ENCODE results near the gene SLC25A51.
"Not testable (repeated sequence)": the region's sequence is repeated elsewhere in the genome, so short reads cannot be mapped to it uniquely, and the experiment has no call there.

The SLC25A51 gene

GRCh38 chr9:37910271-37910670 is 6.3 kb upstream of the SLC25A51 start:
- Histone ChIP-seq H3K79me1 (ENCODE audit: low read length) (peaks cover 2% of the 10 kb centered on the region), H3K36me3 (ENCODE audit: control insufficient read depth in 1 of 2, insufficient read depth in 2 of 2, low read length in 2 of 2) (peaks cover 5 to 8% of the 10 kb centered on the region in 2 experiments), H2AK5ac (ENCODE audit: low read length) (no peak overlapping the region), H3K27ac (ENCODE audit: low read depth, low read length) (no peak overlapping the region), H3K4me1 (ENCODE audit: control insufficient read depth in 1 of 2, insufficient read depth in 2 of 2, low read length in 2 of 2) (peaks cover 5 to 6% of the 10 kb centered on the region in 2 experiments), H3K18ac (ENCODE audit: low read length) (no peak overlapping the region), H3K4ac (ENCODE audit: low read depth, low read length) (no peak overlapping the region), H3K79me2 (ENCODE audit: control insufficient read depth, insufficient read depth, low read length, poor library complexity) (no peaks in the 10 kb centered on the region), H3K27me3 (ENCODE audit: insufficient read depth, low read length) (no peaks in the 10 kb centered on the region), H3K4me2 (ENCODE audit: low read length) (no peak overlapping the region), H4K12ac (ENCODE audit: low read depth, low read length) (no peak overlapping the region), H3K23ac (ENCODE audit: low read length) (no peak overlapping the region), H4K91ac (ENCODE audit: low read depth, low read length) (no peak overlapping the region), H3K14ac (ENCODE audit: low read length) (no peak overlapping the region), H3K9me3 (ENCODE audit: insufficient read depth, low read depth, low read length) (no peaks in the 10 kb centered on the region), H2BK12ac (ENCODE audit: low read length) (no peak overlapping the region), H4K8ac (ENCODE audit: low read depth, low read length) (no peak overlapping the region), H2BK5ac (ENCODE audit: low read depth, low read length, poor library complexity) (no peak overlapping the region), H2BK120ac (ENCODE audit: insufficient read depth, low read length, poor library complexity) (no peak overlapping the region), H3K9ac (ENCODE audit: low read length) (no peak overlapping the region), H2AFZ (ENCODE audit: insufficient read depth, low read length, poor library complexity) (no peak overlapping the region), H3K4me3 (ENCODE audit: low read depth, low read length) (no peak overlapping the region)
- no CpG with 5 or more reads among the region's 4 CpGs for WGBS (ENCODE audit: extremely low coverage, insufficient coverage, insufficient read length)
- DNase-seq: no peak

GRCh38 chr9:37909836-37910235 is 5.9 kb upstream of the SLC25A51 start:
- no CpG with 5 or more reads among the region's 5 CpGs for WGBS (ENCODE audit: extremely low coverage, insufficient coverage, insufficient read length)
- not testable (repeated sequence) for H3K79me2 ChIP-seq (ENCODE audit: control insufficient read depth, insufficient read depth, low read length, poor library complexity); H2BK5ac ChIP-seq (ENCODE audit: low read depth, low read length, poor library complexity); H3K27me3 ChIP-seq (ENCODE audit: insufficient read depth, low read length); H4K12ac ChIP-seq (ENCODE audit: low read depth, low read length); H3K36me3 ChIP-seq (ENCODE audit: control insufficient read depth in 1 of 2, insufficient read depth in 2 of 2, low read length in 2 of 2); H3K4me2 ChIP-seq (ENCODE audit: low read length); DNase-seq; H3K9me3 ChIP-seq (ENCODE audit: insufficient read depth, low read depth, low read length); H2BK12ac ChIP-seq (ENCODE audit: low read length); H3K4me3 ChIP-seq (ENCODE audit: low read depth, low read length); H2AK5ac ChIP-seq (ENCODE audit: low read length); H4K91ac ChIP-seq (ENCODE audit: low read depth, low read length); H2AFZ ChIP-seq (ENCODE audit: insufficient read depth, low read length, poor library complexity); H2BK120ac ChIP-seq (ENCODE audit: insufficient read depth, low read length, poor library complexity); H3K27ac ChIP-seq (ENCODE audit: low read depth, low read length); H4K8ac ChIP-seq (ENCODE audit: low read depth, low read length); H3K18ac ChIP-seq (ENCODE audit: low read length); H3K4me1 ChIP-seq (ENCODE audit: control insufficient read depth in 1 of 2, insufficient read depth in 2 of 2, low read length in 2 of 2); H3K4ac ChIP-seq (ENCODE audit: low read depth, low read length); H3K23ac ChIP-seq (ENCODE audit: low read length); H3K79me1 ChIP-seq (ENCODE audit: low read length); H3K14ac ChIP-seq (ENCODE audit: low read length); H3K9ac ChIP-seq (ENCODE audit: low read length)

DNA sequence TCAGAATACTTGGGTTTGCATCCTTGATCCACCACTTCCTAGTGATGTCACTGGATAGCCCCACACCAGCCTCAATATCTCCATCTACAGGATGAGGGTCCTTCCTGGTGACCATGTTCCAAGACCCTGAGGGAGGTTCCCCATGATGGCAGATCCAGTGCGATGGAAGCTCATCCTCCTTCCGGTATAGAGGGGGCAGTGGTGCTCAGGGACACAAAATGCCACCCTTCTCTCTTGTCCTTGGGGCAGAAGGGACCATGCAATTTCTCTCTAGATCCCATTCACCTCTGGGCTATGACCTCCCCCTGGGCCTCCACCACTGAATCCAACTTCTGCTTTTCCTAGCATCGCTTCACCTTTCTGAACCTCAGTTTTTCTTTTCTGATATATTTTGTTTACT is 5.4 kb upstream of the SLC25A51 start:
- peaks cover 4% of the 10 kb centered on the region for H3K79me1 ChIP-seq (ENCODE audit: low read length)
- H3K79me2 ChIP-seq (ENCODE audit: control insufficient read depth, insufficient read depth, low read length, poor library complexity): no peaks in the 10 kb centered on the region
- no peak overlapping the region for H2AFZ ChIP-seq (ENCODE audit: insufficient read depth, low read length, poor library complexity)
- H3K9ac ChIP-seq (ENCODE audit: low read length): no peak overlapping the region
- H3K23ac ChIP-seq (ENCODE audit: low read length): no peak overlapping the region
- H3K18ac ChIP-seq (ENCODE audit: low read length): no peak overlapping the region
- H3K4me2 ChIP-seq (ENCODE audit: low read length): no peak overlapping the region
- no peak overlapping the region for H3K4me3 ChIP-seq (ENCODE audit: low read depth, low read length)
- no peak overlapping the region for H3K4ac ChIP-seq (ENCODE audit: low read depth, low read length)
- no peak overlapping the region for H4K12ac ChIP-seq (ENCODE audit: low read depth, low read length)
- no peak overlapping the region for H4K8ac ChIP-seq (ENCODE audit: low read depth, low read length)
- no peak overlapping the region for H3K27ac ChIP-seq (ENCODE audit: low read depth, low read length)
- H3K4me1 ChIP-seq (ENCODE audit: control insufficient read depth in 1 of 2, insufficient read depth in 2 of 2, low read length in 2 of 2): peaks cover 12% of the 10 kb centered on the region in 2 experiments
- no peak for DNase-seq
- H4K91ac ChIP-seq (ENCODE audit: low read depth, low read length): no peak overlapping the region
- no peaks in the 10 kb centered on the region for H3K27me3 ChIP-seq (ENCODE audit: insufficient read depth, low read length)
- H2AK5ac ChIP-seq (ENCODE audit: low read length): no peak overlapping the region
- no CpG with 5 or more reads among the region's 3 CpGs for WGBS (ENCODE audit: extremely low coverage, insufficient coverage, insufficient read length)
- H3K9me3 ChIP-seq (ENCODE audit: insufficient read depth, low read depth, low read length): no peaks in the 10 kb centered on the region
- no peak overlapping the region for H3K14ac ChIP-seq (ENCODE audit: low read length)
- H2BK120ac ChIP-seq (ENCODE audit: insufficient read depth, low read length, poor library complexity): no peak overlapping the region
- no peak overlapping the region for H2BK5ac ChIP-seq (ENCODE audit: low read depth, low read length, poor library complexity)
- no peak overlapping the region for H2BK12ac ChIP-seq (ENCODE audit: low read length)
- H3K36me3 ChIP-seq (ENCODE audit: control insufficient read depth in 1 of 2, insufficient read depth in 2 of 2, low read length in 2 of 2): peaks cover 1 to 5% of the 10 kb centered on the region in 2 experiments

DNA sequence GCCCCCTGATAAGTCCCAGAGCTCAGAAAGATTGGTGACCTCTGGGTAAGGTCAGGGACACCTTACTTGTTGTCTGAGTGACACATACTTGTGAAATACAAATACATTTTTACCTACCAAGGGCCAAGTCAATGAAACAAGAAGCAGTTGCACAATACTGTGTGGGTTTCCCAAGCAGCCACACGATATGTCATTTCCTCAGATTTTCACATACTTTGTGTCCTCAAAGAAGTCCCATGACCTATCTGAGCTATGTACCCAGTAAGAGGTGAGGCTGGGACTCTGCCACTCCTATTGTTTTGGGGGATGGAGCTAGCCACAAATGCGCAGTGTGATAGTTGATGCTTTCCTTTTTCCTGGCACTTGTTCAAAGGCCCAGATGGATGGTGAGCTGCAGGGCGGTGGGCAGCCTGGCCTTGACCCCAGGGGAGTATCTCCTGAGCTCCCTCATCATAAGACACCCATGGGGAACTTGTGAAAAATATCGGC is 4.8 kb upstream of the SLC25A51 start:
- Histone ChIP-seq H2AK5ac (ENCODE audit: low read length) (no peak overlapping the region), H3K18ac (ENCODE audit: low read length) (no peak overlapping the region), H3K79me1 (ENCODE audit: low read length) (peaks cover 5% of the 10 kb centered on the region), H2BK120ac (ENCODE audit: insufficient read depth, low read length, poor library complexity) (no peak overlapping the region), H2AFZ (ENCODE audit: insufficient read depth, low read length, poor library complexity) (no peak overlapping the region), H3K23ac (ENCODE audit: low read length) (no peak overlapping the region), H3K4me3 (ENCODE audit: low read depth, low read length) (no peak overlapping the region), H3K4ac (ENCODE audit: low read depth, low read length) (no peak overlapping the region), H4K91ac (ENCODE audit: low read depth, low read length) (no peak overlapping the region), H2BK5ac (ENCODE audit: low read depth, low read length, poor library complexity) (no peak overlapping the region), H3K79me2 (ENCODE audit: control insufficient read depth, insufficient read depth, low read length, poor library complexity) (no peaks in the 10 kb centered on the region), H4K8ac (ENCODE audit: low read depth, low read length) (no peak overlapping the region), H3K9ac (ENCODE audit: low read length) (no peak overlapping the region), H3K36me3 (ENCODE audit: control insufficient read depth in 1 of 2, insufficient read depth in 2 of 2, low read length in 2 of 2) (peaks cover 0 to 2% of the 10 kb centered on the region in 2 experiments), H2BK12ac (ENCODE audit: low read length) (no peak overlapping the region), H3K27me3 (ENCODE audit: insufficient read depth, low read length) (no peaks in the 10 kb centered on the region), H4K12ac (ENCODE audit: low read depth, low read length) (no peak overlapping the region), H3K9me3 (ENCODE audit: insufficient read depth, low read depth, low read length) (no peaks in the 10 kb centered on the region), H3K27ac (ENCODE audit: low read depth, low read length) (no peak overlapping the region), H3K4me2 (ENCODE audit: low read length) (no peak overlapping the region), H3K4me1 (ENCODE audit: control insufficient read depth in 1 of 2, insufficient read depth in 2 of 2, low read length in 2 of 2) (peaks cover 12% of the 10 kb centered on the region in 2 experiments), H3K14ac (ENCODE audit: low read length) (no peak overlapping the region)
- no CpG with 5 or more reads among the region's 4 CpGs for WGBS (ENCODE audit: extremely low coverage, insufficient coverage, insufficient read length)
- peak; percentile 87 to 97 for DNase-seq

Measured in trophoblast cell (in vitro differentiated cells and primary cell).